Spinal cord (tissue), 10 donors: ENCODE results near the gene MVK. TPM values are rescaled to one million over a fixed set of nuclear protein-coding genes. Genes with fewer than 3 reads are reported as not detected.
A peak's percentile ranks its signal among the peaks of the same experiment; 100 is the strongest.

ENCODE experiments used
- DNase-seq, 6 donors: peaks; one replicate each; pipeline versions ENCODE4 v3.0.0 to v3.0.0-alpha.2; 2013 to 2015; ENCODE audit warnings: low spot score in 6 of 6, low read depth in 4 of 6
- H3K27ac ChIP-seq: one replicate; pipeline ENCODE4 v1.5.1; 2013; ENCODE audit warnings: low read depth, low read length, control low read depth
- H3K27me3 ChIP-seq: one replicate; pipeline ENCODE4 v1.6.1; 2013; ENCODE audit warnings: low read length; ENCODE audit not compliant: control insufficient read depth, insufficient read depth
- H3K36me3 ChIP-seq: one replicate; pipeline ENCODE4 v1.6.1; 2013; ENCODE audit warnings: low read length; ENCODE audit not compliant: control insufficient read depth, insufficient read depth
- H3K4me1 ChIP-seq: one replicate; pipeline ENCODE4 v1.6.1; 2013; ENCODE audit warnings: low read length; ENCODE audit not compliant: control insufficient read depth, insufficient read depth
- H3K4me3 ChIP-seq: one replicate; pipeline ENCODE4 v1.5.1; 2013; ENCODE audit warnings: low read depth, low read length, control low read depth
- H3K9me3 ChIP-seq: one replicate; pipeline ENCODE4 v1.6.1; 2013; ENCODE audit warnings: low read length; ENCODE audit not compliant: control insufficient read depth, insufficient read depth
- WGBS: methylation state at CpG from one replicate; pipeline ENCODE4 v1.1.5; 2013; ENCODE audit warnings: missing lambda C conversion rate; ENCODE audit not compliant: insufficient coverage; 5-methylcytosine and 5-hydroxymethylcytosine counted together
- polyA plus RNA-seq, 2 donors: library from polyadenylated mRNA; unstranded; fragments of 120-200 nt; gene quantifications; one replicate each; pipeline ENCODE4 v1.2.1, GENCODE V29; 2013; ENCODE audit not compliant: insufficient read length in 2 of 2
- total RNA-seq, 2 donors: library from RNA; depleted of rRNA in 1 of 2; stranded (reverse); fragments of 120-200 nt in 1 of 2; fragments of >200 nt in 1 of 2; gene quantifications; one replicate each; pipeline versions ENCODE4 v1.2.3 to v1.2.4, GENCODE V29; 2013 to 2014
- donor health status: healthy.

The MVK gene
- total and polyA plus RNA-seq, 4 donors: 19.4 to 35.8 (median 25.6) TPM

- Histone ChIP-seq H3K9me3 (no peaks in the 10 kb centered on the region), H3K4me1 (peaks cover 41% of the 10 kb centered on the region), H3K27me3 (peaks cover 29% of the 10 kb centered on the region), H3K4me3 (no peak overlapping the region), H3K36me3 (no peaks in the 10 kb centered on the region), H3K27ac (no peak overlapping the region)
- WGBS: 89% methylated on average over 2 of the region's 4 CpGs
- no peak for DNase-seq
Observed at GRCh38 chr12:109610523-109610922, 36.9 kb downstream of the MVK start.

GRCh38 chr12:109611223-109611622 lies 37.6 kb downstream of the MVK start:
- H3K4me1 ChIP-seq: peaks cover 34% of the 10 kb centered on the region
- H3K36me3 ChIP-seq: no peaks in the 10 kb centered on the region
- peaks cover 35% of the 10 kb centered on the region for H3K27me3 ChIP-seq
- H3K9me3 ChIP-seq: no peaks in the 10 kb centered on the region
- H3K4me3 ChIP-seq: no peak overlapping the region
- WGBS: 20% methylated on average over 1 of the region's 10 CpGs
- no peak overlapping the region for H3K27ac ChIP-seq
- no peak for DNase-seq

GRCh38 chr12:109612003-109612402 lies 38.4 kb downstream of the MVK start:
- H3K27me3 ChIP-seq: peaks cover 35% of the 10 kb centered on the region
- H3K4me1 ChIP-seq: peaks cover 33% of the 10 kb centered on the region
- no peak for DNase-seq
- 83% methylated on average over 3 of the region's 3 CpGs for WGBS
- no peaks in the 10 kb centered on the region for H3K36me3 ChIP-seq
- H3K4me3 ChIP-seq: no peak overlapping the region
- no peak overlapping the region for H3K27ac ChIP-seq
- H3K9me3 ChIP-seq: no peaks in the 10 kb centered on the region

DNA sequence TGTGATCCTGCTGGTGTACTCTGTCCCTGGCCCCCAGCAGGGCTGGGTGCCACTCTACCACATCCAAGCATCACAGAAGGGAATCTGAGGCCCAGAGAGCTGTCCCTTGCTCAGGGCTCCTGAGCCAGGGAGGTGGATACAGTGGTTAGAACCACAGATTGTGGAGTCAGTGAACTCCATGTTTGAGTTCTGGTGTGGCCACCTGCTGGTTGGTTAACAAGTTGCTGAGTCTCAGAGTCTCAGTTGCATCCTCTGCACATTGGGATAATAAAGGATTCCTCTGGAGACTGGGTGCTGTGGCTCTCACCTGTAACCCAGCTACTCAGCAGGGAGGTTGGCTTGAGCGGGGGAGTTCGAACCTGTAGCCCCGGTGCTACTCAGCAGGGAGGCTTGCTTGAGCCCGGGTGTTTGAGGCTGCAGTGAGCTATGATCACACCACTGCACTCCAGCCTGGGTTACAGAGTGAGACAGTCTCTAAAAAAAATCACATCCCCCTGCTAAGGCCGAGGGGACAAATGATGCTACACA lies 39.4 kb downstream of the MVK start:
- no peaks in the 10 kb centered on the region for H3K9me3 ChIP-seq
- H3K4me3 ChIP-seq: no peak overlapping the region
- peaks cover 40% of the 10 kb centered on the region for H3K4me1 ChIP-seq
- no peak for DNase-seq
- H3K36me3 ChIP-seq: no peaks in the 10 kb centered on the region
- H3K27me3 ChIP-seq: peaks cover 35% of the 10 kb centered on the region
- no peak overlapping the region for H3K27ac ChIP-seq
- WGBS: 44% methylated on average over 4 of the region's 5 CpGs

- H3K4me1 ChIP-seq: peaks cover 45% of the 10 kb centered on the region
- H3K27me3 ChIP-seq: peaks cover 35% of the 10 kb centered on the region
- peak in 2 of 6 donors; percentile 61 to 80 for DNase-seq
- no peaks in the 10 kb centered on the region for H3K36me3 ChIP-seq
- no peaks in the 10 kb centered on the region for H3K9me3 ChIP-seq
- 15% methylated on average over 10 of the region's 26 CpGs for WGBS
- H3K27ac ChIP-seq: no peak overlapping the region
- no peak overlapping the region for H3K4me3 ChIP-seq
Observed at GRCh38 chr12:109613649-109614455, 40.3 kb downstream of the MVK start.

DNA sequence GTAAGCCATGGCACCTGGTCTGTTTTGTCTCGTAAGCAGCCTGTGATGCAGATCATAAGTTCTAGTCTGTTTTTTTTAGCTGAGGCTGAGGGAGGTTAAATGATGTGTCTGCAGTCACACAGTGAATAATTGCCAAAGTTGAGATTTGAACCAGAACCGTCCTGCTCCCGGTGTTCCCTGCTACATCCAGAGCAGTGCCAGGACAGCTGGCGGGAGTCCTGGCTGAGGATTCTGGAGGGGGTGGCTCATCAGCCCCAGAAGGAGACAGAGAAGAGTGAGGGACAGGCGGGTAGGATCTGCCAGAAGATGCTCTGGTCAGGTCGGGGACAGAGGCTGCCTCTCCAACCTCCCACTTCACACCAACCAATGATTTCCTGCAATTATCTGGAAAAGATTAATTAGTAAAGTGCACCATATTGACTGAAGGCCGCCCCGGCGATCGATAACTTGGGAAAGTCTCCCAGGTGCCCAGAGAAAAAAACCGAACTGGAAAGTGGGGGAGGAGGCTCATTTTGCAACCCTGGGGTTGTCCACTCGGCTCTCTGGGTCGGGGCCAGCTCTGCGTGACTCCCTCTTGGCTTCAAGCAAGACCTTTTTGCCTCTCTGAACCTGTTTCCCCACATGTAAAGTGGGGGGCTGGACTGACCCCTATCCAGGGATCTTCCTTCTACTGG lies 42.1 kb downstream of the MVK start:
- no peaks in the 10 kb centered on the region for H3K9me3 ChIP-seq
- peaks cover 45% of the 10 kb centered on the region for H3K4me1 ChIP-seq
- no peak overlapping the region for H3K27ac ChIP-seq
- no peak for DNase-seq
- peaks cover 29% of the 10 kb centered on the region for H3K27me3 ChIP-seq
- no peaks in the 10 kb centered on the region for H3K36me3 ChIP-seq
- 54% methylated on average over 8 of the region's 14 CpGs for WGBS
- no peak overlapping the region for H3K4me3 ChIP-seq

DNA sequence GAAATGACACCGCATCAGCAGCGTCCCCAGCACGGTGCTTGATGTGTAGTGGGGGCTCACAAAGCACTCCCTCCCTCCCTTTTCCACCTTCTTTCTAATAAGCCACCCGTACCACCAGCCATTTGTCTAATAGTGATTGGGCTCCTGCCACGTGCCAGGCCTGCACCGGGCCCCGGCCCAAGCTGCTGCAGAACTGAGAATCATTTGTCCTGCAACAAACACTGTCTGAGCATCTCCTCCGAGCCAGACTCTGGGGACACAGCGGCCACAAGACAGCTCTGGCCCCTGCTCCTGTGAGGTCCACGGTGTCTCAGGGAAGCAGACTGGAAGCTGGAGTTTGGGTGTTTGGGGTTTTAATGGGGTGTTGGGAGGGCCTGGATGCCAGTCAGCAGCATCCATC lies 43.9 kb downstream of the MVK start:
- Histone ChIP-seq H3K27ac (no peak overlapping the region), H3K4me3 (no peak overlapping the region), H3K4me1 (peaks cover 45% of the 10 kb centered on the region), H3K36me3 (no peaks in the 10 kb centered on the region), H3K27me3 (peaks cover 33% of the 10 kb centered on the region), H3K9me3 (no peaks in the 10 kb centered on the region)
- WGBS: 29% methylated on average over 9 of the region's 10 CpGs
- peak in 2 of 6 donors; percentile 66 to 67 for DNase-seq

GRCh38 chr12:109618082-109618481 lies 44.5 kb downstream of the MVK start:
- Histone ChIP-seq H3K36me3 (no peaks in the 10 kb centered on the region), H3K27ac (no peak overlapping the region), H3K9me3 (no peaks in the 10 kb centered on the region), H3K4me1 (peaks cover 43% of the 10 kb centered on the region), H3K4me3 (no peak overlapping the region), H3K27me3 (peaks cover 29% of the 10 kb centered on the region)
- 73% methylated on average over 5 of the region's 5 CpGs for WGBS
- peak in 1 of 6 donors; percentile 57 for DNase-seq

DNA sequence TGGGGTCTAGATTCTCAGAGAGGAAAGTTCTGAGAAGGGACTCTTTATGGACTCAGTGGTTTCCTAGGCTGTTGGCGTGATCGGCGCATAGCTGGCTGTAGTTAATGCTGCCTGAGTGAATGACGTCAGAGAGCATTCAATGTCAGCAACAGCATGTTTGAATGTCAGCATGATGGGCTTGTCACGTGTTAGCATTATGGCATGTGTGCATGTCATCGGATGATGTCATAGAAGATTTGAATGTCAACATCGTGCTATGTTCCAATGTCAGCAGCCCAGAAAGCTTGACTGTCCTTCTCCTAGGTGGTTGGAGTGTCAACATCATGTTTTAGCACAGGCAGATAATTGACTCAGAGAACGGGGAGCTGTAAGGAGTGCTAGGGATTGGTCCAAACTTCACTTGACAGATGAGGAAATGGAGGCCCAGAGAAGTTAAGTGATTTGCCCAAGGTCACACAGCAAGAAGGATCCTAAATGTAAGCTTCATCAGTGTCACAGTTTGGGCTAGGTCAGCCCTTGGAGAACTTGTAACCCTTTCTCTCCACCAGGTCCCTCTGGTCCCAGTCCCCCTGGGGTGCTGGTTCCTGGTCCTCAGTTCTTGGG lies 45.5 kb downstream of the MVK start:
- no peaks in the 10 kb centered on the region for H3K9me3 ChIP-seq
- 90% methylated on average over 8 of the region's 8 CpGs for WGBS
- DNase-seq: no peak
- peaks cover 34% of the 10 kb centered on the region for H3K4me1 ChIP-seq
- no peak overlapping the region for H3K4me3 ChIP-seq
- H3K36me3 ChIP-seq: no peaks in the 10 kb centered on the region
- H3K27ac ChIP-seq: no peak overlapping the region
- H3K27me3 ChIP-seq: peaks cover 22% of the 10 kb centered on the region
